Stimulated activated CD8-positive, alpha-beta memory T cell treated with anti-CD3 and anti-CD28 coated beads, Interleukin-7, amount 100 ng/mL, for 48 hours (primary cell): ENCODE results near the gene ADAMTS15.

ENCODE experiments used
- DNase-seq, 2 donors: peaks; one replicate each; pipeline ENCODE4 v3.0.0-alpha.2; 2020; ENCODE audit warnings: low read depth in 1 of 2; ENCODE audit errors: extremely low read depth in 1 of 2

The ADAMTS15 gene

GRCh38 chr11:130476922-130477491, 28.6 kb downstream of the ADAMTS15 start:
- DNase-seq: no peak

- DNase-seq: no peak
Measured at GRCh38 chr11:130477586-130478203, 29.2 kb downstream of the ADAMTS15 start.

- DNase-seq: no peak
Measured at GRCh38 chr11:130478204-130478701, 29.8 kb downstream of the ADAMTS15 start.

GRCh38 chr11:130478881-130479280, 30.4 kb downstream of the ADAMTS15 start:
- no peak for DNase-seq

GRCh38 chr11:130480186-130480585, 31.7 kb downstream of the ADAMTS15 start:
- no peak for DNase-seq

- no peak for DNase-seq
Measured at GRCh38 chr11:130480711-130481140, 32.3 kb downstream of the ADAMTS15 start.

GRCh38 chr11:130483124-130483523, 34.7 kb downstream of the ADAMTS15 start:
- no peak for DNase-seq

- DNase-seq: no peak
Measured at GRCh38 chr11:130485983-130486382, 37.5 kb downstream of the ADAMTS15 start.

GRCh38 chr11:130486391-130486836, 38.0 kb downstream of the ADAMTS15 start:
- DNase-seq: no peak

GRCh38 chr11:130486987-130487923, 38.8 kb downstream of the ADAMTS15 start:
- DNase-seq: no peak

- no peak for DNase-seq
Measured at GRCh38 chr11:130487924-130488815, 39.7 kb downstream of the ADAMTS15 start.

GRCh38 chr11:130488848-130489584, 40.6 kb downstream of the ADAMTS15 start:
- no peak for DNase-seq

GRCh38 chr11:130489716-130490115, 41.3 kb downstream of the ADAMTS15 start:
- no peak for DNase-seq

GRCh38 chr11:130490682-130491449, 42.4 kb downstream of the ADAMTS15 start:
- DNase-seq: no peak

- no peak for DNase-seq
Measured at GRCh38 chr11:130498181-130498580, 49.7 kb downstream of the ADAMTS15 start.

GRCh38 chr11:130499828-130500227, 51.4 kb downstream of the ADAMTS15 start:
- DNase-seq: no peak

- no peak for DNase-seq
Measured at GRCh38 chr11:130504317-130504716, 55.9 kb downstream of the ADAMTS15 start.

GRCh38 chr11:130508913-130509312, 60.5 kb downstream of the ADAMTS15 start:
- DNase-seq: no peak

GRCh38 chr11:130509942-130510341, 61.5 kb downstream of the ADAMTS15 start:
- DNase-seq: no peak
